SK-N-SH treated with all-trans-retinoic acid at 6 μM for 48 hours (cell line): Measurements from ENCODE around the gene DNM2.

Source experiments
- ATAC-seq: fragments of 200-7000 bp; cut with Tn5 transposase; 3 replicates; pipeline ENCODE4 v1.9.1; 2020; ENCODE audit warnings: mild to moderate bottlenecking, moderate library complexity
- ARNTL ChIP-seq: fragments of 450-650 bp; formaldehyde crosslinking; IDR thresholded peaks from 2 replicates; pipeline ENCODE4 v1.5.0; 2020; ENCODE audit warnings: low read depth, mild to moderate bottlenecking, moderate library complexity, borderline replicate concordance
- CREB5 ChIP-seq: fragments of 250-450 bp; sonication (Bioruptor Pico); IDR thresholded peaks from 2 replicates; pipeline ENCODE4 v1.5.1; 2020; ENCODE audit warnings: low read depth, mild to moderate bottlenecking, moderate library complexity
- CSDC2 ChIP-seq: fragments of 250-450 bp; sonication (Bioruptor Pico); IDR thresholded peaks from 2 replicates; pipeline ENCODE4 v1.5.0; 2020; ENCODE audit warnings: mild to moderate bottlenecking, moderate library complexity
- CSRNP3 ChIP-seq: fragments of 250-450 bp; sonication (Bioruptor Pico); IDR thresholded peaks from 2 replicates; pipeline ENCODE4 v1.5.1; 2021; ENCODE audit warnings: mild to moderate bottlenecking, moderate library complexity
- ESRRG ChIP-seq: fragments of 250-450 bp; sonication (Bioruptor Pico); IDR thresholded peaks from 2 replicates; pipeline ENCODE4 v1.6.1; 2021; ENCODE audit warnings: mild to moderate bottlenecking
- GLIS3 ChIP-seq: fragments of 250-450 bp; sonication (Bioruptor Pico); IDR thresholded peaks from 2 replicates; pipeline ENCODE4 v1.5.0; 2020; ENCODE audit warnings: mild to moderate bottlenecking, moderate library complexity
- ISL1 ChIP-seq: fragments of 250-450 bp; sonication (Bioruptor Pico); IDR thresholded peaks from 2 replicates; pipeline ENCODE4 v2.1.2; 2022; ENCODE audit warnings: mild to moderate bottlenecking, moderate library complexity
- OSR1 ChIP-seq: fragments of 250-450 bp; sonication (Bioruptor Pico); IDR thresholded peaks from 2 replicates; pipeline ENCODE4 v1.8.0; 2022; ENCODE audit warnings: moderate library complexity, mild to moderate bottlenecking, inconsistent platforms
- PATZ1 ChIP-seq: fragments of 250-450 bp; sonication (Bioruptor Pico); IDR thresholded peaks from 2 replicates; pipeline ENCODE4 v1.8.0; 2020; ENCODE audit warnings: mild to moderate bottlenecking, moderate library complexity, borderline replicate concordance
- POU6F1 ChIP-seq: fragments of 250-450 bp; sonication (Bioruptor Pico); IDR thresholded peaks from 2 replicates; pipeline ENCODE4 v1.8.0; 2021; ENCODE audit warnings: low read depth, mild to moderate bottlenecking, moderate library complexity, borderline replicate concordance
- PPARA ChIP-seq: fragments of 250-450 bp; sonication (Bioruptor Pico); IDR thresholded peaks from 2 replicates; pipeline ENCODE4 v1.5.0; 2020; ENCODE audit warnings: mild to moderate bottlenecking, borderline replicate concordance
- RARB ChIP-seq: fragments of 250-450 bp; sonication (Bioruptor Pico); IDR thresholded peaks from 2 replicates; pipeline ENCODE4 v1.8.0; 2021; ENCODE audit warnings: mild to moderate bottlenecking, moderate library complexity
- SNAI2 ChIP-seq: fragments of 250-450 bp; sonication (Bioruptor Pico); IDR thresholded peaks from 2 replicates; pipeline ENCODE4 v1.5.0; 2020; ENCODE audit warnings: mild to moderate bottlenecking, moderate library complexity
- TCF4 ChIP-seq: fragments of 250-450 bp; sonication (Bioruptor Pico); IDR thresholded peaks from 2 replicates; pipeline ENCODE4 v1.8.0; 2021; ENCODE audit warnings: mild to moderate bottlenecking, moderate library complexity, borderline replicate concordance
- TSHZ2 ChIP-seq: fragments of 250-450 bp; sonication (Bioruptor Pico); IDR thresholded peaks from 2 replicates; pipeline ENCODE4 v1.5.0; 2020; ENCODE audit warnings: mild to moderate bottlenecking, moderate library complexity
- ZFP30 ChIP-seq: fragments of 450-650 bp; formaldehyde crosslinking; IDR thresholded peaks from 2 replicates; pipeline ENCODE4 v1.5.0; 2022; ENCODE audit warnings: mild to moderate bottlenecking, moderate library complexity
- ZNF565 ChIP-seq: fragments of 450-650 bp; formaldehyde crosslinking; conservative IDR thresholded peaks from 2 replicates; pipeline ENCODE4 v1.5.0; 2020; ENCODE audit warnings: low read depth, mild to moderate bottlenecking, moderate library complexity
- ZNF70 ChIP-seq: fragments of 450-650 bp; formaldehyde crosslinking; IDR thresholded peaks from 2 replicates; pipeline ENCODE4 v1.5.0; 2020; ENCODE audit warnings: mild to moderate bottlenecking, moderate library complexity
- ZNF8 ChIP-seq: fragments of 450-650 bp; formaldehyde crosslinking; IDR thresholded peaks from 2 replicates; pipeline ENCODE4 v1.5.0; 2020; ENCODE audit warnings: mild to moderate bottlenecking, moderate library complexity

DNM2 gene

GRCh38 chr19:10815969-10816644, 98.2 kb downstream of the DNM2 start:
- ATAC-seq, result no peak
- TF ChIP-seq ZNF70 (CRISPR knock-in tag) (no peak), ZNF8 (CRISPR knock-in tag) (no peak), OSR1 (CRISPR knock-in tag) (no peak), TSHZ2 (no peak), PPARA (no peak)

- no peak for TF ChIP-seq PPARA
- TF ChIP-seq PATZ1 (CRISPR knock-in tag), result no peak
- TF ChIP-seq ZNF70 (CRISPR knock-in tag), result no peak
- no peak for TF ChIP-seq TCF4 (CRISPR knock-in tag)
- TF ChIP-seq ARNTL, result no peak
- TF ChIP-seq CSDC2 (CRISPR knock-in tag), result no peak
- no peak for TF ChIP-seq ZNF565 (CRISPR knock-in tag)
- TF ChIP-seq ESRRG, result no peak
- TF ChIP-seq ZNF8 (CRISPR knock-in tag), result no peak
- TF ChIP-seq RARB (CRISPR knock-in tag), result no peak
- TF ChIP-seq SNAI2 (CRISPR knock-in tag), result no peak
- no peak for TF ChIP-seq OSR1 (CRISPR knock-in tag)
- TF ChIP-seq ZFP30, result no peak
- TF ChIP-seq CSRNP3 (CRISPR knock-in tag), result no peak
- TF ChIP-seq TSHZ2, result no peak
- TF ChIP-seq POU6F1, result no peak
- TF ChIP-seq CREB5 (CRISPR knock-in tag), result no peak
- no peak for TF ChIP-seq GLIS3
- no peak for TF ChIP-seq ISL1 (CRISPR knock-in tag)
Observed at GRCh38 chr19:10816691-10817090, 98.8 kb downstream of the DNM2 start.

More at GRCh38 chr19:10816691-10817090, 98.8 kb downstream of the DNM2 start:
- no peak for ATAC-seq
